Kidney (tissue), 14 donors: ENCODE measurements around the gene USP49. TPM values are rescaled to one million over a fixed set of nuclear protein-coding genes. Genes with fewer than 3 reads are reported as not detected.

Experiments used
- DNase-seq, 5 donors: peaks; one replicate each; pipeline ENCODE4 v3.0.0-alpha.2; 2013 to 2020
- FAIRE-seq: peaks from 2 replicates; lab custom pipeline; 2012; peaks lifted over from hg19 to GRCh38; lab: Jason Lieb, UNC
- H3K27ac ChIP-seq, 2 donors: one replicate each; pipeline ENCODE4 v1.7.0; 2013; ENCODE audit warnings: low read depth in 2 of 2, low read length in 2 of 2, inconsistent platforms in 1 of 2
- H3K27me3 ChIP-seq: one replicate; pipeline ENCODE4 v1.7.1; 2013; ENCODE audit warnings: low read length, inconsistent platforms; ENCODE audit not compliant: control insufficient read depth, insufficient read depth
- H3K36me3 ChIP-seq, 3 donors: one replicate each; pipeline versions ENCODE4 v1.7.0 to v1.7.1; 2013; ENCODE audit warnings: low read length in 3 of 3, control low read depth in 1 of 3, inconsistent platforms in 1 of 3; ENCODE audit not compliant: insufficient read depth in 3 of 3, control insufficient read depth in 2 of 3
- H3K4me1 ChIP-seq, 3 donors: one replicate each; pipeline versions ENCODE4 v1.7.0 to v1.7.1; 2013; ENCODE audit warnings: low read length in 3 of 3, inconsistent platforms in 1 of 3, low read depth in 1 of 3; ENCODE audit not compliant: control insufficient read depth in 2 of 3, insufficient read depth in 2 of 3
- H3K4me3 ChIP-seq, 3 donors: one replicate each; pipeline versions ENCODE4 v1.7.0 to v1.8.1; 2013; ENCODE audit warnings: low read length in 3 of 3, control low read depth in 1 of 3, inconsistent platforms in 1 of 3
- H3K9ac ChIP-seq, 3 donors: one replicate each; pipeline versions ENCODE4 v1.7.0 to v1.7.1; 2013; ENCODE audit warnings: low read length in 3 of 3, control low read depth in 1 of 3, inconsistent platforms in 1 of 3
- H3K9me3 ChIP-seq, 3 donors: one replicate each; pipeline versions ENCODE4 v1.7.0 to v1.7.1; 2013; ENCODE audit warnings: low read length in 3 of 3, control low read depth in 1 of 3, inconsistent platforms in 1 of 3; ENCODE audit not compliant: control insufficient read depth in 2 of 3, insufficient read depth in 1 of 3
- intact Hi-C: fragments of 100-400 bp; cut with DNase I; formaldehyde crosslinking; loops from one replicate; pipeline ENCODE4 v1.11.1; 2022
- polyA plus RNA-seq: library from polyadenylated mRNA; stranded (reverse); fragments of 350-450 nt; fragmentation: Illumina TruSeq; extraction: RNeasy Lipid Tissue Mini Kit (QIAGEN cat#74804); gene quantifications from one replicate; pipeline ENCODE4 v1.2.3, GENCODE V29; 2014; ENCODE audit warnings: low read depth, low replicate concordance; ENCODE audit not compliant: insufficient read depth
- total RNA-seq: library from RNA; stranded (reverse); fragmentation: NEBNext Ultra II Directional; extraction: Animal tissue kit (Norgen Biotek cat#: 25700); gene quantifications from one replicate; pipeline ENCODE4 v1.2.1, GENCODE V29; 2021
- TF ChIP-seq, protein P1 (sequence below): IDR thresholded peaks from 3 replicates; pipeline ENCODE4 v1.5.1; 2012; ENCODE audit warnings: mild to moderate bottlenecking, moderate library complexity, borderline replicate concordance; ENCODE audit not compliant: insufficient read depth; ENCODE audit errors: extremely low read depth
- donor health status: control.
- donor health status: control.
- donor health status: control.
- donor health status: control.
- donor health status: control.
- donor health status: DM: yes; HTN: yes; CAD: no.
- donor health status: Normal renal cell carcinoma (clear cell type).

Gene USP49
- total and polyA plus RNA-seq, 2 donors from 2014 or later: 1.1 to 3.4 TPM

DNA sequence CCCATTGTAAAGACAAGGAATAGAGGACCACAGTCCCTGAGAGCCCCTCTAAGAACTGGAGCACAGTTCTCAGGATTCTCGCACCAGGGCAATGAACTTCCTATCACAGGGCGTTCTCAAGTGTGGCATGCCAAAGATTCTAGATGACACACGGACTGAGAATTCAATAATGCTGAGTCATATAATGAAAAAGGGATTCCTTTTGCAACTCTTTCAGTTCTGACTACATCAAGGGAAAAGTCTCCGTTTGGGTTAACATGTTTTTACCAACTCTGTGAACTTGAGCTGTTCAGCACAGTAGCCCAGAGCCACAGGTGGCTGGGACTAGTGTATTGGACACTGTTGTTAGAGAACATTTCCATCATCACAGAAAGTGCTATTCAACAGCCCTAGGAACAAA is 22.4 kb upstream of the USP49 start:
- no peak overlapping the region for H3K27ac ChIP-seq
- FAIRE-seq (no peak), DNase-seq (no peak)
- H3K9ac ChIP-seq: no peak overlapping the region
- TF ChIP-seq, protein P1, sequence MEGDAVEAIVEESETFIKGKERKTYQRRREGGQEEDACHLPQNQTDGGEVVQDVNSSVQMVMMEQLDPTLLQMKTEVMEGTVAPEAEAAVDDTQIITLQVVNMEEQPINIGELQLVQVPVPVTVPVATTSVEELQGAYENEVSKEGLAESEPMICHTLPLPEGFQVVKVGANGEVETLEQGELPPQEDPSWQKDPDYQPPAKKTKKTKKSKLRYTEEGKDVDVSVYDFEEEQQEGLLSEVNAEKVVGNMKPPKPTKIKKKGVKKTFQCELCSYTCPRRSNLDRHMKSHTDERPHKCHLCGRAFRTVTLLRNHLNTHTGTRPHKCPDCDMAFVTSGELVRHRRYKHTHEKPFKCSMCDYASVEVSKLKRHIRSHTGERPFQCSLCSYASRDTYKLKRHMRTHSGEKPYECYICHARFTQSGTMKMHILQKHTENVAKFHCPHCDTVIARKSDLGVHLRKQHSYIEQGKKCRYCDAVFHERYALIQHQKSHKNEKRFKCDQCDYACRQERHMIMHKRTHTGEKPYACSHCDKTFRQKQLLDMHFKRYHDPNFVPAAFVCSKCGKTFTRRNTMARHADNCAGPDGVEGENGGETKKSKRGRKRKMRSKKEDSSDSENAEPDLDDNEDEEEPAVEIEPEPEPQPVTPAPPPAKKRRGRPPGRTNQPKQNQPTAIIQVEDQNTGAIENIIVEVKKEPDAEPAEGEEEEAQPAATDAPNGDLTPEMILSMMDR: no peak
- peaks cover 2 to 8% (median 2%) of the 10 kb centered on the region in 3 donors for H3K36me3 ChIP-seq
- H3K27me3 ChIP-seq: no peaks in the 10 kb centered on the region
- intact Hi-C loops: no loop called here
- H3K4me1 ChIP-seq: peaks cover 4 to 31% (median 21%) of the 10 kb centered on the region in 3 donors
- no peak overlapping the region for H3K4me3 ChIP-seq
- no peaks in the 10 kb centered on the region for H3K9me3 ChIP-seq

GRCh38 chr6:41914869-41915530 is 19.8 kb upstream of the USP49 start:
- no peaks in the 10 kb centered on the region for H3K27me3 ChIP-seq
- H3K9me3 ChIP-seq: no peaks in the 10 kb centered on the region
- intact Hi-C loops: no loop called here
- peaks cover 0 to 20% (median 13%) of the 10 kb centered on the region in 3 donors for H3K4me1 ChIP-seq
- FAIRE-seq: no peak
- peak in 2 of 5 donors; percentile 13 for DNase-seq
- H3K4me3 ChIP-seq: no peak overlapping the region
- TF ChIP-seq, protein P1: no peak
- no peak overlapping the region for H3K9ac ChIP-seq
- H3K27ac ChIP-seq: peak overlapping the region in 1 of 2 donors; percentile 45
- H3K36me3 ChIP-seq: peaks cover 2 to 8% (median 2%) of the 10 kb centered on the region in 3 donors

DNA sequence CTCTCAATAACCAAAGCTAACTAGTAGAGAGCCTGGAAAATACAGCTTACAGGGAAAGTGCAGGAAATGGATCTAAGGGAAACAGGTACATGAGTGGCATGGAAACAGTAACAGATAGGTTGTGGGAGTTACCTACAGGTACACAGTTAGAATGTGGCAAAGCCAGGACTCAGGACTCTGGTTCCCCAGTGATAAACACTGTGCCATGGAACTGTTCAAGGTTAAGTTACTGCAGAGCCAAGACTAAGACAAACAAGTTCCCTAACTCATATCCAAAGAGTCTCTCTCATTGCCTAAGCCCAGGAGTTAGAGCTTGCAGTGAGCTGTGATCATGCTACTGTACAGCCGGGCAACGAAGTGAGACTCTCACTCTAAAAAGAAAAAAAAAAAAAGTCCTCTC is 19.2 kb upstream of the USP49 start:
- FAIRE-seq: no peak
- peaks cover 2 to 10% (median 2%) of the 10 kb centered on the region in 3 donors for H3K36me3 ChIP-seq

More for the DNA sequence above, 19.2 kb upstream of the USP49 start:
- H3K9ac ChIP-seq: no peak overlapping the region
- H3K27ac ChIP-seq: peak overlapping the region in 1 of 2 donors; percentile 5
- peaks cover 0 to 14% (median 9%) of the 10 kb centered on the region in 3 donors for H3K4me1 ChIP-seq
- DNase-seq: no peak
- no peak overlapping the region for H3K4me3 ChIP-seq
- no peaks in the 10 kb centered on the region for H3K27me3 ChIP-seq
- TF ChIP-seq, protein P1: no peak
- intact Hi-C loops: no loop called here
- no peaks in the 10 kb centered on the region for H3K9me3 ChIP-seq
